ENCODE data around the gene HCFC1.

DNA sequence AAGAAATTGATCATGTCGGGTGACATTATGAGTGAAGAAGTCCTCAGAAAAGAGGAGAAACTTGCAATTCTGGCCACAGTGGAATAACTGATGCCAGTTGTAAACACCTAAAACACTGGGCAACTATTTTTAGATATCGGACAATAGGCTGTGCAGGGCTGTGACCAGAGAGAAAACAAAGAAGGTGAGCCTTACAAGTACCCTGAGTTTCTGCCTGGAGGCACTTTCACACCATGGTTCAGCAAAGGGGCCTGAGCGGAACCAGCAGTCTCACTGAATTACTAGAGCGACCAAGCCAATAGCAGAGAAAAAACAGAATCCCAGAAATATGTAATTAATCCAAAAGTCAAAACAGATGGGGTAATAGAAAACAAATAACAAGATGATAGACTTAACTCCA lies 36.9 kb upstream of the HCFC1 start:
- no peak for TF ChIP-seq POLR2A (IDR thresholded peaks at IDR 0.05; ENCODE audit: low read depth, low read length)
- TF ChIP-seq POLR2AphosphoS5 (IDR thresholded peaks at IDR 0.05; ENCODE audit: low read depth, low read length) = no peak
